Stimulated activated CD4-positive, alpha-beta T cell treated with anti-CD3 and anti-CD28 coated beads, Interleukin-4, amount 100 ng/mL, for 1 hour (primary cell): ENCODE results near the gene IFIT1.
"Not testable (repeated sequence)": the region's sequence is repeated elsewhere in the genome, so short reads cannot be mapped to it uniquely, and the experiment has no call there.

ENCODE experiments used
- DNase-seq: peaks from one replicate; pipeline ENCODE4 v3.0.0-alpha.2; 2020

The IFIT1 gene

DNA sequence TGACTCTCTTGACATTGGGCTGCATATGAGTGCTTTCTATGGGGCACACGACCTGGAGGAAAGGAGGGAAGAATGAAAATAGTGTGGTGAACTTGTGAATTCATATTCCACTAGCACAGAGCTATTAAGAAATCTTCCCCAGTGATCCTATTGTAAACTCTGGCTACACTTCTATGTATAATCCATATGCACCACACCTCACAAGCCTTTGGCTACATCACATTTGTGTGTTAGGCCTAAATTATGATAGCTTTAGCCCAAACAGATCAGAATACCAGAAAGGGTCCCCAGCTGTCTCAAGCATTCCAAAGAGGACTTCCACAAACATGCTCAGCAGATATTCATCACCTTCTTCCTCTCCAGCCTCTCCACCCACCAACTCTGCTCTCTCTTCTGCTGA is 24.3 kb upstream of the IFIT1 start:
- no peak for DNase-seq

DNA sequence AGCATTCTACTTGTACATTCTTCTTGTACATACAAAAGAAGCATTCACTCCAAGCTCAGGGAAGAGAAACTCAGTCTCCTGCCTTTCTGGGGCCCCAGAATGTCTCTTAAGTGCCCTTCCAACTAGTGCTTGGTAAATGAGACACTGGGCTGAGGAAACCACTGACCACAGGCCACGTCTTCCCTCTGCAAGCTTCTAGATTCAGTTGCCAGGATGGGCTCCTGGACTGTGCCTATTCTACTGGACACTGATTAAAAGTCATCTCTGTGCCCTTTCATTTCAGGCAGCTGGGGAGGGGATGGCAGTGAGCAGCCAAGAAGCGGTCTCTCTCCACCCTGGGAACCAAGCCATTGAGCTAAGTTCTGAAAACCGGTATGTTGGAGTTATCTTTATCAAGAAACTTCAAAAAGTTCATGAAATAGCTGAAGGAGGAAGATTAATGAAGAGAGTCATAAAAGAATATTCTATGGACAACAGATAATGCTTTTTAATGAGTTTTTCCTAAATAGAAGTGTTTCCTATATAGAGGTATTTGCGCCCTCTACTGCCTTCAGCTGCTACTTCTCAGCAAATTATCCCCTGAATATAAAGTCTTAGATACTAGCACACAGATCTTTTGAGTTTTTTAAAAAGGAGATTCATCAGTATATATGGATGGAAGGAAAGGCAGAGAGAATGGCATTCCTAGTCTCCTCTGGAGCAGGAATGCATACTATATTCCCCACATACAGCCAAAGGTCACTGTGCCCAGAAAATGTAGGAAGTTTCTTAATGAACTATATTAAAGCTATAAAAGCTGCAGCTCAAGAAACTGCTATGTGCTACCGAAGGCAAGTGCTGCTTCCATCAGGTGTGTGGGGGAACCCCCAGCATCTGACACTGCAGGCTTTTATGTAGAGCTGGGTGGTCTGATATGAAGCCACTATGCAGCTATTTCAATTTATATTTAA is 23.0 kb upstream of the IFIT1 start:
- DNase-seq, result no peak

DNA sequence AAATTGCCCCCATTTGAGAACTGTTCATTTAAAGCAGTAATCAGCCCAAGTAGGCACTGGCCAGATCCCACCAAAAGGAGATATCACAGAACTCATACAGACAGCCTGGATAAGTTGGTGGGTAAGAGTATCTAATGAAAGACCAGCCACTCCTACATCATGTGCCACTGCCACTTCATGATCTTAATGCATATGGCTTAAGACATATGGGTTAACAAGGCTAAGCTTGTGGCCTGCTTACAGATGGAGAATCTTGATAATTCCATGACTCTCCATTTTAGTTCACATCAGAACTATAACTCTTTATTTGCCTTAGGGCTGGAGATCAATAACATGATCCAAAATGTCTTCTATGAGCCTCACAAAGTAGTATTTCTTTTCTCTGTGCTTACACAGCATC is 21.3 kb upstream of the IFIT1 start:
- no peak for DNase-seq

DNA sequence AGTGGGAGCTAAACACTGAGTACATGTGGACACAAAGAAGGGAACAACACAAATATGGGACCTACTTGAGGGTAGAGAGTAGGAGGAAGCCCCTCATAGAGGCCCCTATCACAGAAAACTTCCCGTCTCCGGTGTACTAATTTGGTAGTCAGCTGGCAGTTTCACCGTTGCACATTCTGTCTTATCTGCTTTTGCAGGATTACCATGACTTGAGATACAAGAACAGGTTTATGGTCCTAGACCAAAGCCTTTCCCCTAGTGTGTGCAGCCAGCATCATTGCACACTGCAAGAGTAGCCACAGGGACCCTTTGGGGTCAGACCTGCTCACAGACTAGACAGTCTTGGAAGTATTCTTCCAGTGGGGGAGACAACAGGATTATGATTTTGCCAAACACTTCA is 20.4 kb upstream of the IFIT1 start:
- DNase-seq, result no peak

DNA sequence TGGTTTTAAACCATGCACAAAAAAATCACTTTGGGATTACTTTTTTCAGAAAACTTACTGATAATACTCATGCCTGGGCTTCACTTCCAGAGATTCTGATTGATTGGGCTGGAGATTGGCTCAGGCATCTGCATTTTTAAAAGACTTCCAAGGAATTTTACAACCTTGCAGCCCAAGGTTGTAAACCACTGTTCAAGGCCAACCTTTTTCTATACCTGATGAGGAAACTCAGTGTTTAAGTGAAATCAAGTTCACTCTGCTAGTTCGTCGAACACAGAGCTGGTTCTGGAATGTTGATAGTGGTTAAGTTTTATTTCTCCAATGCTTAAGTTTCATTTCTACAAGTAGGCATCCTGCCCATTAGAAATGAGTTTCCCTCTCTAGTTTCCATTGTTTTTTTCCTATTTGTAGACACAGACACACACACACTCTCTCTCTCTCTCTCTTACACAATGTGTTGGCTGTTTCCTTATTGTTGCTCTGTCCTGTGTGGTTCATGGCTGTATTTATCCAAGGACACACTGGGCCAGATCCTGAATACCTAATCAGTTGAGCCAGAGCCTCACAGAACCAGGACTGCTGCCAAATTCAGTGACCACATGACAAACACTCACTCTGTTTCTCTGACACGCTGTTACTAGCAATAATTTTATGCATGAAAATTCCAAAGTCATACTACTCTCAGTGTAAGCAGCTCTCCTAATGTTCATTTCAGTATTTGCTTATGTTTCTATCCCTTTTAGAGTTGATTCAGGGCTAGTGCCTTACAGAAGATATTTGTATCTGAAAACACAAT is 18.3 kb upstream of the IFIT1 start:
- no peak for DNase-seq

DNA sequence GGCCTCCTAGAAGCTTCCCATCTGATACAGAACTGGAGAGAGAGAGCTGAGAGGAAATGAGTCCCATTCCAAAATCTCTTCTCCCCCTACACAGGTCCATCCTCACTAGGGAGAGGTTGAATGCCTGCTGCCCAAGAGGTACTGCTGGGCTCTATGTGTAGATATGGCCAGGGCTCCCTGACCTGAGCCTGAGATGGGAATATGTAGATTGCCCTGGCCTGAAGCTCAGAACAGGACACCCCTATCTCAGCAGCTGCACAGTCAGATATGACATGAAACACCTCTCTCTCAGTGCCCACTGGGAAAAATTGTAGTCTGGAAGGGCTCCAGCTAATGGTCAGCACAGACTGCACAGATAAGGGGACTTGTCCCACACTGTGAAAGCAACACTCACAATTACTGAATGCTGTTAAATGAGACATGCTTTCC is 17.7 kb upstream of the IFIT1 start:
- DNase-seq, result no peak

DNA sequence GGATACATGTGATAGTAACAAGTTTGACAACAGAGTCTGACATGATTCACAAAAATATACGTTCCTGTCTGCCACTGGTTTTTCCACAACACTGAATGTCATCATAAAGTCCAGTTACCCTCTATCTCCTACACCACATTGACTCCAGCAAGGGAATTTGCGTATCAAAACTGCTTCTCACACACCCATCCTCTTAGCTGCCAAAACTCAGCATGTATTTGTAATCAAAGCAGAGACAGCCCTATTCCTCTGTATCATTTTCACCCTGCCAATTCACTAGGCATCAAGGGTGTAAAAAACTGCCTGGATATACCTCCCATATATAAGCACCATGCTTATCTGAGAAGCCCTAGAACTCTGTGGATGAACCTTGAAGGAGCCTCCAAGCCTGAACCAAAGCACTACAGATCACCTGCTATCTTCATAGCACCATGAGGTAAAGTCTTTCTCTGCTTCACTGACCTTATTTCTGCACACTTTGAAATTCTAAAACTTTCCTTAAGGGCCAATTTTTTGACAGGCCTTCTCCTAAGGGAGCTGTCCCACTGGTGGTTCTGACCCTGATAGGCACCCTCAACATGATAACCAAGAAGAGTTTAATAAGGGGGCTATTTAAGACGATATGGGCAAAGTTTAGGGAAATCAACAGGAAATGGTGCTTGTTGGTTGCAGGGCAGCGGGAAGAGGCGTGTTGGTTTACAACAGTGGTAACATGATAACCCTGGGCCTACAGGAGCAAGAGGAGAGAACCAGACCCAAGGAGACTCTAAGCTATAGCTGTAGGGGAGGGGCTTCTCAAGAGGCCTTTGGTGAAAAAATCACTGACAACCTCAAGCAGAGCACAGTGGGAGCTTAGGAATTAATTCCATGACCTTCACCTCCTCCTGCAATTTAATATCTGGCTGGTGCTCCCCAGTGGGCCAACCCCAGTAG is 14.5 kb upstream of the IFIT1 start, which contains the start of gene IFIT1B:
IFIT1B (plus strand) TSS at position 352 of the 933 bp plus-strand sequence; CDS start at position 432, 80 bp downstream.
- no peak for DNase-seq

DNA sequence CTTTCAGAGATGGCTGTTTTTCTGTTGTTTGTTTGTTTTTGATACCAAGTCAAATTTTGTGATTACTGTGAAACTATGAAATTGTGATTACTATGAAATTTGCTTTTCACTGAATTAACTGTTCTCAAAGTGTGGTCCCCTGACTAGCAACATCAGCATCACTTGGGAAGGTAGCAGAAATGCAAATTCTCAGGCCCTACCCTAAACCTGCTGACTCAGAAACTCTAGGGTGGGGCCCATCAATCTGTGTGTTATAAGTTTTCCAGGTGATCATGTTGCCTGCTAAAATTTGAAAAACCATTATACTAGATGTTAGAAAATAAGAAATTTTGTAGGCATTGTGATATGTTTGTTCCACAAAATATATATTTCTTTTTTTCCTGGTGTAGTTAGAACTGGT is 13.3 kb upstream of the IFIT1 start:
- DNase-seq, result no peak

DNA sequence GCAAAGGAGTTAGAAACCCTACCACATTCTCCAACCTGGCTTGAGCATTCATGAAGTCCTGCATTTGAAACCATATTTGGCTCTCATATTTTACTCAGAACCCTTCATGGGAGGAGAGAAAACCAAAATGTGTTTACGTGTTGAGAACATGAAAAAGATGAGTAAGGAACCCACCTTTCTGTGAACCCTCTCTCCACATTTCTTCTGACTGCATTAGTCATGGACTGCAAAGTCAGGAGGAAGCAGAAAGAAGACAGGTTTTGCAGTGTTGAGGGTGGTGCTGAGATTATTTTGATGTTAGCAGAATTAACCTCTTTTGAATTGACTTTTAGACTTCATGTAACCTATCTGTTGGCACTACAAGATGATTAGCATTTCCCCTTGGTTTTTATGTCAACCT is 9.7 kb upstream of the IFIT1 start:
- no peak for DNase-seq

DNA sequence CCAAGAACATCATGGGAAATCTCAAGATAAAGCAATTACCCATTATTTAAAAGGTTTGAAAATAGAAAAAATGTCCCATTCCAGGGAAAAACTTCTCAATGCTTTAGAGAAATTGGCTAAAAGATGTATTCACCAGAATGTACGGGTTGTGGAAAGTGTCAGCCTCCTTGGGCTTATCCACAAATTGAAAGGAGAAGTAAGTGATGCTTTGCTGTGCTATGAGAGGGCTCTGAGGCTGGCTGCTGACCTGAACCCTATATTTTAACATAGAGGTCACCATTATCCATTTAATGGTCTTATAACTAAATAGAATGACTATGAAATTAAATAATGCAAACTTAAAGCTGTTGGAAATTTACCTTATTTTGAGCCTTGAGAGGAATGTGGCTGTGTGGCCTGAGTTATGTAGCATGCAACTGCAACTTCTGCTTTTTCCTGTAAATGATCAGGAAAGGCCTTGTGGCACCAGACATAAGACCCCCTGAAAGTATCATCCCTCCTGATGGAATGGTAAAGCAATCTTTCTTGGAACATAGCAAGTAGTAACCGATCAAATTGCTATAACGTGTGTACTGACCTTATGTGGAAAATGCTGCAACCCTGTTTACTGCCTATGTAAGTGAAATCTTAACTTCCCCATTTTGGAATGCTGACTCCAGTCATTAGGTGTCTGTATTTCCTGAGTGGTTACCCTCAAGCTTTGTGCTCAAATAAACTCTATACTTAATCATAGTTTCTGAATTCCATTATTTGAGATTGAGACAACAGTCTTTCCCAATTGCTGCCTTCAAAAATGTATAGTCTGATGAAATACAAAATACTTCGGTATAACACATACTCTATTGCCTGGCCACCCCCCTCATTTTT is 7.7 kb upstream of the IFIT1 start:
- DNase-seq, result no peak

DNA sequence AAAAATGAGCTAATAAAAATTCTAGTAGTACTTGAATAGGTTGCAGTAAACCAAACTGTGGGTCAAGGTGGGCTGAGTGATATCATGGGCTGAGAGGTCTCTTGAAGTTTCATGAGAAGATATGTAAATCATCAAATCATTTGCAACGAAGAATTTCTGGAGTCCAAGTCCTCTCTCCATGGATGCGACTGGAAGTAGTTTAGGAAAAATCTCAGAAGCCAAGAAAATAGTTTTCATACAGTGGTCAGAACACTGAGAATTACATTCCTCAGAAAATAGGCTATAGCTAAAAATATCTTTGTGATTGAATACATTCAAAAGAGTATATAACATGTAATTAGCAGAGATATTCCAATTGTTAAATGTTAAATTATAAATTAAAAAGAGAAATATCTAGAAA is 3.6 kb upstream of the IFIT1 start:
- DNase-seq, result no peak

DNA sequence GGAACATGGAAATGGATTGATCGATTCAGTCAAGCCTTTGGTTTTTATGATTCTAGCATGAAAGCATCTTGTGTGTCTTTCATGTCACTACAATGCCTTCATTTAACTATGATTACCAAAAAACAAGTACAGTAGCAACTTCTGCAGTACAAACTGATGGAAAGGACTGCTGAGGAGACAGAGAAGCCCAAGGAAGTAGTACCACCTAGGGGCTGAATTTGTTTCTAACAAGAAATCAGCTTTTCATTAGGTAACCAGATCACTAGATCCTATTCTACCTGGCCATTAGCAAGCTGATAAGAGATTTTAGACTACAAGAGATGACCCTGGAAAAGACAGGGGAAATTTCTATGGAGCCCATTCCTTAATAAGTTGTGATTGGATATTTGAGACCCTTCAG is 3.2 kb upstream of the IFIT1 start:
- no peak for DNase-seq

DNA sequence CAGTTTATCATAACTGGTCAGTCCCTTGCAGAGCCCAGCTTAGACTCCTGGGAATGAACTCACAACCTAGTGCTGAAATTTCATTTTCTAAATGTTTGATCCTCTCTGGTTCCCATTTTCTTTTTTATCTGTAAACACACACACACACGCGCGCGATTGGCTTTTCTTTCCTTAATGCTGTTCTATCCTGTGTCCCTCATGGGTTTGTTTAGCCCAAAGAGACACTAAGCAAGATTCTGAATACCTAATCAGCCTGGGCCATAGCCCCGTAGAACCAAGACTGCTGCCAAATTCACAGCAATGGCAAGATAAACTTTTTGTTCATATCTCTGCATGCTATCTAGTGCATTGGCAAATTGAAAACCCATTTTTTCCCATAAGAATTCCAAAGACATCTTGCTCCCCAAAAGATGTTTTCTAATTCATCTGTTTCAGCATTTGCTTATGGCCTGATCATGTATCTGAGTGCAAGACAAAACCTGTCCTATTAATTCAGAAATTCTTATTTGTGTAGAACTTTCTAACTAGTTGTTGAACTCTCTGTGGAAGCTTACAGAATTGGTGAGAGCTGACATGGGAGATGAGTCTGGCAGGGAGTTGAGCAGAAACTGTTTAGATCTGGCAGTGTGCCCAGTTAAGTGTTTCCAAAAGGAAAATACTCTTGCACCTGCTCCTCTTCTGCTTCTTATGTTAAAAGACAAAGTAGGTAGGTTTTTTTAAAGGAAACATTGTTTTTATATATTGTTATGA is 1.8 kb upstream of the IFIT1 start:
- DNase-seq, result no peak

DNA sequence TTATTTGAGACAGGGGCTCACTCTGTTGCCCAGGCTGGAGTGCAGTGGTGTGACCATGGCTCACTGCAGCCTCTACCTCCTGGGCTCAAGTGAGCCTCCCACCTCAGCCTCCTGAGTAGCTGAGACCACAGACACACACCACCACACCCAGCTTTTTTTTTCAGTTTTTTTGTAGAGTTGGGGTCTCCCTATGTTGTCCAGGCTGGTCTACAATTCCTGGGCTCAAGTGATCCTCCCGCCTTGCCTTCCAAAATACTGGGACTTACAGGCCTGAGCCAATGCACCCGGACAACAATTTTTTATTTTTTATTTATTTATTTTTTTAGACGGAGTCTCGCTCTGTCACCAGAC is 1.2 kb upstream of the IFIT1 start:
- DNase-seq, result not testable (repeated sequence)

DNA sequence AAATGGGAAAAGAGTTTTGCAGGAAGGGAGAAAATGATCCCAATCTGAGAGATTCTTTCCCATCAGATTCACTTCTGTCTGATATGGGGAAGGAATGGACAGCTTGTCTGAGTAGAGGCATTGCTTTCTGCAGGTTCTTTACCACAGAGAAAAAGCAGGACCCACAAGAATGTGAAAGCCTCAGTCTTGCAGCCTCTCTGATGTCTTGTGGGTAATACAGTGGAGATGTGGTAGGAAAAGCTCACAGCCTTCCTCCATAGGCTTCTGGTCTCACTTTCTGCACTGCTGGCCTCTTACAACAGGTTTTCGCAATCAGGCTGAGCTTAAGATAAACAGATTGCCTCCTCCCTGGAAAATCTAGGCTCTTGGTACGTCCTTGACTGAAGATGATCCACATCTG is 551 bp downstream of the IFIT1 start:
- no peak for DNase-seq

DNA sequence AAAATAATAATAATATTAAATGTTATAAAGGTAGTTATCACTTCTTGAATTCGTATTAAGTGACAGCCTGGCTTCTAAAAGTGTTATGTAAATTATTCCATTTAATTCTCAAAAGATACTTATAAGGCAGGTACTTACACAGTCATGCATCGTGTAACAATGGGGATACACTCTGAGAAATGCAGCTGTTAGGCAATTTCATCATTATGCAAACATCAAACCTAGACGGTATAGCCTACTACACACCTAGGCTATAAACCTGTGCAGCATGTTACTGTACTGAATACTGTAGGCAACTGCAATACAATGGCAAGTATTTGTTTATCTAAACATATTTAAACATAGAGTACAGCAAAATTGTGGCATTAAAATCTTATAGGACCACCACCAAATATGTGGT is 1.5 kb downstream of the IFIT1 start:
- no peak for DNase-seq

DNA sequence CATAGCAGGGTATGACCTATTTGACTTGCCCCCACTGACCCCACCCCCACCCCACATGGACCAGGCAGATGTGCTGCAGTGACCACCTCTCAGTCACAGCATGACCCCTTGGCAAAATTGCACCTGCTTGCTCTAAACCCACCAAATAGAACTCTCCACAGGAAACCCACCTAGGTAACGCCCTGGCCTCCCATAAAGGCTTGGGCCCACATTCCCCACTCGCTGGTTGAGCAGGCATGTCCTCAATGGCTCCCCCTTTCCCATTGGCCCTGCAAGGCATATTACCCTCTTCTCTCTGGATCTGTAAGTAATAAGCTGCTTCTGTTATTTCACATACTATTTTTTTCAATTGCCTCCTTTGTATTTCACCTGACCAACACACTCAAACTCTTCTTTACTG is 2.7 kb downstream of the IFIT1 start:
- no peak for DNase-seq

DNA sequence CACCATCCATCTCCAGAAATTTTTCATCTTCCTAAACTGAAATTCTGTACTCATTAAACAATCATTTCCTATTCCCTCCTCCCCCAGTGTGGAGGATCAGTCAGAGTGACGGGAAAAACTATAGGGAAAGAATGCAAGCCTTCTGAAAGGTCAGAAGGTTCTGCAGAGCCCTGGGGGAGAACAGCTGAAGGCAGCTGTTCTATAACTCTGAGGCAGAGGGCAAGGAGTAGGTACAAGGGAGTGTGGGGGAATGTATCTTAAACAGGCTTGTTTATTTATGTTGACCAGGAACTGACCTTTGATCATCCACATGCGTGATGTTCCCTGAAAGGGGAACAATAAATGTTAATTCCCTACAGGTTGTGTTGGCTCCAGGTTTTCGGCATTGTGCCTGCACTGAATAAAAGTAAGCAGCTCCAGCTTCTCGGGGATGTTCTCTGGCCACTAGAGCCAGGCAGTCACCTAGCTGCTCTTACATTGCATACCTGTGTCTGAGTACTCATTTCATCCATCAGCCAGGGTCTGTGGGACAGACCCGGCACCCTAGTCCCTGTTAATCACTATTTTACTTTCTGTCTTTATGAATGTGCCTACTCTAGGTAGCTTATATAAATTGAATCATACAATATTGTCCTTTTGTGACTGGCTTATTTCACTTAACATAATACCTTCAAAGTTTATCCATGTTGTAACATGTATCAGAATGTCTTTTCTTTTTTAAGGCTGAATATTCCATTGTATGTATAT is 5.8 kb downstream of the IFIT1 start:
- DNase-seq, result no peak

DNA sequence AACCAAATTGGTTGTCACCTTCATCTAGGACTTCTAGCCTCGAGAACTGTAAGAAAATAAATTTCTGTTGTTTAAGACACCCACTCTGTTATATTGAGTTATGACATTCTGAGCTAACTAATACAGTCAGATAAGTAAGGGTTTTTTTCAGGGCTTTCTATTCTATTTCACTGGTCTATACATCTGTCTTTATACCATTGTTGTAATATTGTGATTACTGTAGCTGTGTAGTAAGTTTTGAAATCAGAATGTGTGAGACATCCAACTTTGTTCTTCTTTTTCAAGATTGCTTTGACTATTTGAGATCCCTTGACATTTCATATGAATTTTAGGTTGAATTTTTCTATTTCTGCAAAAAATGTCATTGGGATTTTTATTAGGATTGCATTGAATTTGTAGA is 7.5 kb downstream of the IFIT1 start:
- no peak for DNase-seq

DNA sequence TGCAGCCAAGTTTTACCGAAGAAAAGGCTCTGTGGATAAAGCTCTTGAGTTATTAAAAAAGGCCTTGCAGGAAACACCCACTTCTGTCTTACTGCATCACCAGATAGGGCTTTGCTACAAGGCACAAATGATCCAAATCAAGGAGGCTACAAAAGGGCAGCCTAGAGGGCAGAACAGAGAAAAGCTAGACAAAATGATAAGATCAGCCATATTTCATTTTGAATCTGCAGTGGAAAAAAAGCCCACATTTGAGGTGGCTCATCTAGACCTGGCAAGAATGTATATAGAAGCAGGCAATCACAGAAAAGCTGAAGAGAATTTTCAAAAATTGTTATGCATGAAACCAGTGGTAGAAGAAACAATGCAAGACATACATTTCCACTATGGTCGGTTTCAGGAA is 10.6 kb downstream of the IFIT1 start:
- no peak for DNase-seq
